ENCODE data around the gene CCDC93. TPM values are rescaled to one million over a fixed set of nuclear protein-coding genes. Genes with fewer than 3 reads are reported as not detected.

Gene CCDC93
- total RNA-seq, 1 experiment from 2014 or later: 31.5 TPM

DNA sequence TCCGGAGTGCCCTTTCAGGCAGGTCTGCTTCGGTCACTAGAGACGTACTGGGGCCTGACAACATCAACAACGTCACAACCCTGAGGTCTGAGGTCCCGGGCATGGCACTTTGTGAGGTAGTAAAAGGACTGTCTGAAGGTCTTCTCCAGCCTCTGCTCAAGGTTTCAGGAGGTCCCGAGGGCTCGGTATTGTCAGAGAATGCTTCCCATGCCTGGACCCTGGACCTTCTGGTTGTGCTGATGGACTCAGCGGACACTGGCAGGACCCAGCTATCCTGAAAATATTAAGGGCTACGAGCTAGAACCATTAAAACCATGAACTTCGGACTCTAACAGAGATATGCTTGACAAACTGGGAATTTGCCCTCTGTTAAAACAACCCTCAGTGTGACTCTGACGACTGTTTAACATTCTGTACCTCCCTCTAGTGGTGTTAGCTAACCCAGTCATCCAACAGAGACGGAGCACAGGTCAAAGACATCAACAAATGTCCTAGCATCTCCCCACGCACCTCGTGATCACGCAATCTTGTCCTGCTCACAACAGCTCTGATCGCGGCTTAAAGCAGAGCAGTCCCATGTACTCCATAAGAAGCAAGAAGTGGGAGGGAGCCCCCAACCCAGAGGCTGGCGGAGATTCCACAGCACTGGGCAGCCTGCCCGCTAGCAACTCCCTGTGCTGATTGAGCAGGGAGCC lies 96.5 kb downstream of the CCDC93 start:
- intact Hi-C loops (cut with micrococcal nuclease; ENCODE audit: unreplicated experiment) (loop anchor here (10.0 kb wide), 1 partner anchor 83 kb away; no protein-coding TSS in a partner anchor), in situ Hi-C loops (cut with HindIII; ENCODE audit: low pct_unique_long_range_greater_than_20kb, low sequenced_read_pairs) (no loop called here)
- Histone ChIP-seq H3K27ac (ENCODE audit: low read length) (no peak overlapping the region), H3K27me3 (ENCODE audit: control insufficient read depth, insufficient read depth, low read length) (no peaks in the 10 kb centered on the region), H3K9me3 (ENCODE audit: control insufficient read depth, insufficient read depth, low read depth, low read length) (no peaks in the 10 kb centered on the region), H3K4me3 (ENCODE audit: low read depth in 2 of 2, low read length in 2 of 2) (no peak overlapping the region), H3K4me1 (ENCODE audit: control insufficient read depth, insufficient read depth, low read length) (no peaks in the 10 kb centered on the region), H3K36me3 (ENCODE audit: control insufficient read depth, insufficient read depth, low read length) (no peaks in the 10 kb centered on the region)
- ChIA-PET POLR2A (no interaction called here), CTCF (no interaction called here)
- ATAC-seq (peak; percentile 60; the same call in 1 of the 2 replicates), DNase-seq (ENCODE audit: low read depth, low spot score) (no peak)
- BruUV-seq (replicated peaks): no TSS peak
- peak; percentile 39 for TF ChIP-seq CTCF (IDR thresholded peaks at IDR 0.05)
- TF ChIP-seq, protein P1, sequence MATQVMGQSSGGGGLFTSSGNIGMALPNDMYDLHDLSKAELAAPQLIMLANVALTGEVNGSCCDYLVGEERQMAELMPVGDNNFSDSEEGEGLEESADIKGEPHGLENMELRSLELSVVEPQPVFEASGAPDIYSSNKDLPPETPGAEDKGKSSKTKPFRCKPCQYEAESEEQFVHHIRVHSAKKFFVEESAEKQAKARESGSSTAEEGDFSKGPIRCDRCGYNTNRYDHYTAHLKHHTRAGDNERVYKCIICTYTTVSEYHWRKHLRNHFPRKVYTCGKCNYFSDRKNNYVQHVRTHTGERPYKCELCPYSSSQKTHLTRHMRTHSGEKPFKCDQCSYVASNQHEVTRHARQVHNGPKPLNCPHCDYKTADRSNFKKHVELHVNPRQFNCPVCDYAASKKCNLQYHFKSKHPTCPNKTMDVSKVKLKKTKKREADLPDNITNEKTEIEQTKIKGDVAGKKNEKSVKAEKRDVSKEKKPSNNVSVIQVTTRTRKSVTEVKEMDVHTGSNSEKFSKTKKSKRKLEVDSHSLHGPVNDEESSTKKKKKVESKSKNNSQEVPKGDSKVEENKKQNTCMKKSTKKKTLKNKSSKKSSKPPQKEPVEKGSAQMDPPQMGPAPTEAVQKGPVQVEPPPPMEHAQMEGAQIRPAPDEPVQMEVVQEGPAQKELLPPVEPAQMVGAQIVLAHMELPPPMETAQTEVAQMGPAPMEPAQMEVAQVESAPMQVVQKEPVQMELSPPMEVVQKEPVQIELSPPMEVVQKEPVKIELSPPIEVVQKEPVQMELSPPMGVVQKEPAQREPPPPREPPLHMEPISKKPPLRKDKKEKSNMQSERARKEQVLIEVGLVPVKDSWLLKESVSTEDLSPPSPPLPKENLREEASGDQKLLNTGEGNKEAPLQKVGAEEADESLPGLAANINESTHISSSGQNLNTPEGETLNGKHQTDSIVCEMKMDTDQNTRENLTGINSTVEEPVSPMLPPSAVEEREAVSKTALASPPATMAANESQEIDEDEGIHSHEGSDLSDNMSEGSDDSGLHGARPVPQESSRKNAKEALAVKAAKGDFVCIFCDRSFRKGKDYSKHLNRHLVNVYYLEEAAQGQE (IDR thresholded peaks at IDR 0.05; ENCODE audit: insufficient read depth in 1 of 2, low read depth in 2 of 2, low read length in 1 of 2): no peak

DNA sequence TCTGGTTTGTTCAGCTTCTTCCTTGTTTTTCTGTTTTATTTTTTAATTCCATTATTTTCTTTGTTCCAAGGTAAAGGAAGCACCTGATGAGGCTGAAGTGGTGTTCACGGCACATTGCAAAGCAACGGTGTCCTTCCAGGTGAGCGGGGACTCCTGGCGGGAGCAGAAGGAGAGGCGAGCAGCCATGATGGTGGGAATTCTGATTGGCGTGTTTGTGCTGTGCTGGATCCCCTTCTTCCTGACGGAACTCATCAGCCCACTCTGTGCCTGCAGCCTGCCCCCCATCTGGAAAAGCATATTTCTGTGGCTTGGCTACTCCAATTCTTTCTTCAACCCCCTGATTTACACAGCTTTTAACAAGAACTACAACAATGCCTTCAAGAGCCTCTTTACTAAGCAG lies 110.9 kb downstream of the CCDC93 start:
- no peak for TF ChIP-seq CTCF (IDR thresholded peaks at IDR 0.05)
- TF ChIP-seq TCF7L2 (IDR thresholded peaks at IDR 0.05; ENCODE audit: low read depth, low read length): no peak
- TF ChIP-seq SIN3A (IDR thresholded peaks at IDR 0.05; ENCODE audit: borderline replicate concordance, insufficient read depth, low read depth, low read length): no peak
- Histone ChIP-seq H3K27me3 (ENCODE audit: control insufficient read depth, insufficient read depth, low read length) (no peaks in the 10 kb centered on the region), H3K27ac (ENCODE audit: low read length) (no peak overlapping the region), H3K4me3 (ENCODE audit: low read depth in 2 of 2, low read length in 2 of 2) (no peak overlapping the region), H3K9me3 (ENCODE audit: control insufficient read depth, insufficient read depth, low read depth, low read length) (no peaks in the 10 kb centered on the region), H3K4me1 (ENCODE audit: control insufficient read depth, insufficient read depth, low read length) (no peaks in the 10 kb centered on the region), H3K36me3 (ENCODE audit: control insufficient read depth, insufficient read depth, low read length) (no peaks in the 10 kb centered on the region)
- DNase-seq (ENCODE audit: low read depth, low spot score) (no peak), ATAC-seq (no peak)
- CTCF ChIA-PET: no interaction called here
- intact Hi-C loops (cut with micrococcal nuclease; ENCODE audit: unreplicated experiment) (no loop called here), in situ Hi-C loops (cut with HindIII; ENCODE audit: low pct_unique_long_range_greater_than_20kb, low sequenced_read_pairs) (no loop called here)
- BruUV-seq (replicated peaks): no TSS peak
- POLR2A ChIA-PET: interaction anchor here (0.6 kb wide), 1 partner anchor 17 kb away, joined by 4 read pairs; no protein-coding TSS in a partner anchor
